Activated CD4-positive, CD25-positive, alpha-beta regulatory T cell treated with anti-CD3 and anti-CD28 coated beads, Interleukin-2, amount 50 U/mL, for 72 hours (primary cell): Measurements from ENCODE around the gene IGIP.

ENCODE experiments used
- DNase-seq: peaks from one replicate; pipeline ENCODE4 v3.0.0; 2021

The IGIP gene

DNA sequence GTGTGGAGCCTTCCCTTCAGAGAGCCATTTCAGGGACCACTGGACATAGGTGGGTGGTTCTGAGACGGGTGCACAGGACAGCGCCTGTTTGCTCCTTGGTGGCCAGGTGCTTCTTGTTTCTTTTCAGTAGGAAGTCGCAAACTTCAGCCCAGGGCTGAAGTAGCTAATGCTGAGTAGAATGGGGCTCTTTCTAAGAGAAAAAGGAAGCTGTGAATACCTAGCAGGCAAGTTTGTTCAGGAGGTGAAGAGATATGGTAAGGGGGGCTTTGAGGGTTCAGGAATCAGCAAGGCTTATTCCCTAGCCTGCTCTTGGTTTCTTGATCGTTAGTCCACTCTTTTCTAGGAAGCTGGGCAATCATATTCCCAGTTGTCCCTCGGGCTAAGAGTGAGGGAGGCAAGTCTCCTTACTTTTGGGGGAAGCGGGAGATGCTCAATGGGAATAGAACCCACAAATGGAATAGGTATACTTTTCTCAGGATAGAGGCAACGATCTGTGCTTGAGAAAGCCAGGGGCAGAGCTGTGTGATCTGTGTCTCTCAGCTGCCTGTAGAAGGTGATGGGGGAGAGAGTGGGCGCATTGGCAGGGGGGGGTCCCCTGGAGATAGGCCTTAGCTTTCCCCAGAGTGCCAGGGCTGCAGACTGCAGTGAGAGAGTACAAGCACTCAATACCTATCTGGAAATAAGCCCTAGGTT, 13.7 kb upstream of the IGIP start:
- no peak for DNase-seq

DNA sequence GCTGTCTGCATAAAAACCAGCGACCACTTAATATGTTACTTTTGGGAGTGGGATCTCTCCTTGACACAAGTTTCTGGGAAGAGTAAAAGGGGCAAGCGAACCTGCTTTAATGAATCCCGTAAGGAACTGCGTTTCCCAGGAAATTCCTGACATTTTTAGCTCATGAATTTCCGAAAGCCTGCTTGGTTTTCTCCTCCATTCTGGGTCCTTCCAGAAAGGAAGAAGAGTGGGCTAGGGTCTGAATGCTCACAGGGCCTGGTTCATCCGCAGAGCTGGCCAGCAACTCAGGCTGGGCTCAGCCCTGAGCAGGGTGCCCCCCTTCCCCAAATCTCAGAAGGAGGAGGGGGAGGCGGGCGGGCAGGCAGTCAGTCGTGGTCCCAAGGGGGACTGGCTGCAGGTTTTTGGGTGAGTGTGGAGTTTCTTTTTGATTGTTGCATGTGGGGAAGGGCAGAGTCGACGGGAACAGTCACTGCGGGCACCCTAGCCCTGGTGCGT, 13.0 kb upstream of the IGIP start:
- DNase-seq = no peak

- DNase-seq = no peak
These were observed 12.5 kb upstream of the IGIP start for GRCh38 chr5:140113180-140113698.

GRCh38 chr5:140113699-140114263, 12.0 kb upstream of the IGIP start, which contains the start of gene PURA:
Gene PURA (plus strand): TSS chr5:140114109. CDS start chr5:140114182, 73 bp downstream.
- peak; percentile 94 for DNase-seq

DNA sequence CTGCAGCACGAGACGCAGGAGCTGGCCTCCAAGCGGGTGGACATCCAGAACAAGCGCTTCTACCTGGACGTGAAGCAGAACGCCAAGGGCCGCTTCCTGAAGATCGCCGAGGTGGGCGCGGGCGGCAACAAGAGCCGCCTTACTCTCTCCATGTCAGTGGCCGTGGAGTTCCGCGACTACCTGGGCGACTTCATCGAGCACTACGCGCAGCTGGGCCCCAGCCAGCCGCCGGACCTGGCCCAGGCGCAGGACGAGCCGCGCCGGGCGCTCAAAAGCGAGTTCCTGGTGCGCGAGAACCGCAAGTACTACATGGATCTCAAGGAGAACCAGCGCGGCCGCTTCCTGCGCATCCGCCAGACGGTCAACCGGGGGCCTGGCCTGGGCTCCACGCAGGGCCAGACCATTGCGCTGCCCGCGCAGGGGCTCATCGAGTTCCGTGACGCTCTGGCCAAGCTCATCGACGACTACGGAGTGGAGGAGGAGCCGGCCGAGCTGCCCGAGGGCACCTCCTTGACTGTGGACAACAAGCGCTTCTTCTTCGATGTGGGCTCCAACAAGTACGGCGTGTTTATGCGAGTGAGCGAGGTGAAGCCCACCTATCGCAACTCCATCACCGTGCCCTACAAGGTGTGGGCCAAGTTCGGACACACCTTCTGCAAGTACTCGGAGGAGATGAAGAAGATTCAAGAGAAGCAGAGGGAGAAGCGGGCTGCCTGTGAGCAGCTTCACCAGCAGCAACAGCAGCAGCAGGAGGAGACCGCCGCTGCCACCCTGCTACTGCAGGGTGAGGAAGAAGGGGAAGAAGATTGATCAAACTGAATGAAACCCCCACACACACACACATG, 11.2 kb upstream of the IGIP start:
- peak; percentile 69 for DNase-seq

GRCh38 chr5:140115186-140115500, 10.6 kb upstream of the IGIP start:
- no peak for DNase-seq

- no peak for DNase-seq
These were observed 9.0 kb upstream of the IGIP start for GRCh38 chr5:140116716-140117115.

GRCh38 chr5:140117523-140117922, 8.2 kb upstream of the IGIP start:
- DNase-seq = no peak

DNA sequence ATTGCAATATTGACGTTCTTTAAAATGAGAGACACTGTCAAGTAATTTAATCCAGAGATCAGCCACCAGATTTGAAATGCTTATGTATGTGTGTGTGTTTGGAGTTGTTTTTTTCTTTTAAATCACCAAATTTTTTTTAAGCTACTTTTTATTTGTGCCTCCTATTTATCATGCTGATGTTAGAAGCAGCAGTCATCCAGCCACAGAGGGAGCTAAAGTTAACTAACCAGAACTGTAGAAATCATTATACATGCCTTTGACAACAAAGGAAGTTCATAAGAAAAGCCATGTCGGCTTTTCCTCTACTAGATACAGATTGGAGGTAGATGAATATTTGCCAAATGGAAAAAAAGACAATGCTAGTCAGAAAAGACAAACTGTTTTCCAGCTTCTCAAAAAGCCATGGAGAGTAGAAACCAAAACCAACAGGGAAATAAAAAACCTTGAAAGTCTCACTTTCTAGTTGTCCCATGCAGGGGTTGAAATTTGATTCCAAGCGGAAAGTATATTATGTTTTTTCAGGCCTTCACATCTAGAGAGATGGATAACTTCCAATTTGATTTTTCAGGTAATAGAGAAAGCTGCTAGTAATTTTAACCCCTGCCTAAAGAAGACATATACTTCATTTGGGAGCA, 7.3 kb upstream of the IGIP start:
- no peak for DNase-seq

DNA sequence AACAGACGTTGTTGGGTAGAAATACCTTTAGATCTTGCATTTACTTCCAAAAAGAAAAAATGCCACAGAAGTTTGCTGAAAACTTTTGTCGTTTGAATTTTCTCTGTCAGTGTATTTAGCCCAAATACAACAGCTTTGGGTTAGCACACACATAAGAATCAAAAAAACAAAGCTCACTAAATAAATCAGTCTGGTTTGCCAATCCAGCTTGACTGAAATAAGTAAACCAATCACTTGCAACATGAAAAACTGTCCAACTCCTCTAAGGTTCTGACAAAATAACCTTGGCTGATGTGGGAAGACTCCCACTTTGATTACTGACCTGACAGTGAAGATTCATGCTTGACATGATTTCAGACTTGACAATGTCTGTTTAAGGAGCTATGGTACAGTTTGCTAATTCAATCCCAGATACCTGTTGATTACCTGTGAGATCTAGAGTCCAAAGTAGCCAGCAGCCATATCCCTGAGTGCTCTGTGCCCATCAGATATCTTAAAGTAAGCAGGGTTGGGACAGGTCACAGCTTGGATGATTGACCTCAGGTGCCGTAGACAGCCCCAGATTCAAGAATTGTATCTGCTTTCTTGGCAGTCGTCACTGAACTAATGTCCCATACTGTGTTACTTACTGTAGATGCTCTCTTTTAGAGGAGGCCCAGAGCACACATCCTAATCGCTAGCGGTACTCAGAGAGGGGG, 727 bp downstream of the IGIP start:
- DNase-seq = no peak

GRCh38 chr5:140128376-140128775, 2.6 kb downstream of the IGIP start:
- DNase-seq = no peak

DNA sequence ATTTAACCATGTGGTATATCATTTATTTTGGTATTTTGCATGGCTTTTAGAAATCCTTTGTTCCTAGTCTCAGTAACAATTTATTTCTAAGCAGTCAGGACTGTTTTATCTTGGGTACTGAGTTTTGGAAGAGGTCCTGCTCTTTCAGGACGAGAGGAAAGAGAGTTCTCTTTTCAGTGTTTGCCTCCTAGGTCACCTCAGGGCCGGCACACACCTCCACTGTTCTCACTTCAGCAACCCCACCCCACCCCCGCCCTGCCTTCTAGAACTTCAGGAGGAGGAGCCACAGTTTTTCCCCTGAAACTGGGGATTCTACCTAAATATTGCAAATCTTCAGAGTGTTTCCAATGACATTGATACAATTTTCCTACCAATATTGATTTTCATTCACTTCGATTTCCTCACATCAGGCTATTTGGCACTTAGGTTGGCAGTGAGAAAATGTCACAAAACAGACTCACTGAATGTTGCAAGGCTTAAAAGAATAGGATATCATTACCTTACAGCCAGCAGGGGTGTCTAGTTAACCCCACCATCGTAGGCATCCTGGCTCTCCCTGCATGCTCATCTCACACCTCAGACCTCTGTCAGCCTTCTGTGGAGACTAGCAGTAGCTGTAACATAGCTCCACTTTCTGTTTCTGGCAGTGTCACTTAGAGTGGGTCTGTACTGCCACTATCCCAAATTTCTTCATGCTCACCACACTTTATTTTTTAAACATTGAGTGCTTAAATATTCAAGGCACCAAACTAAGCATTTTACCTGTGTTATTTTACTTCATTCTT, 5.4 kb downstream of the IGIP start:
- DNase-seq = no peak

GRCh38 chr5:140131967-140132409, 6.3 kb downstream of the IGIP start:
- no peak for DNase-seq

- no peak for DNase-seq
These were observed 7.9 kb downstream of the IGIP start for GRCh38 chr5:140133514-140134167.

- no peak for DNase-seq
These were observed 8.7 kb downstream of the IGIP start for GRCh38 chr5:140134277-140134935.

DNA sequence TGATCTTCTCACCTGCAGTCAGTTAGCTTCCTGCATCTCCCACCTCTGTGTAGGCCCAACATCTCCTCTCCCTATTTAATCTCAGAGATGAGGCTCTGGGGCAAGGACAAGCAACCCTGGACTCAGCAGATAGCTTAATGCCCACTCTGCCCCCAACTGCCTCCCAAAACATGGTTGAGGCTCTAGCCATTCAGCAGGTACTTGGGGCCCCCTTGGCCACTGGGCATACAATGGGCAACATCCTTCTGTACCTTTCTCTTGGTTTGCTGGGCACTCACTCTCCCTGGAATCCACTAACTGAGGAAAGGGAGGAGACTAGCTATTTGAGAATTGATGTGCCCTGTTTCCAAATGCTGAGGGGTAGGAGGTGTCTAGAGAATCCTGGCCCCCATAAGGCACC, 9.4 kb downstream of the IGIP start:
- no peak for DNase-seq

DNA sequence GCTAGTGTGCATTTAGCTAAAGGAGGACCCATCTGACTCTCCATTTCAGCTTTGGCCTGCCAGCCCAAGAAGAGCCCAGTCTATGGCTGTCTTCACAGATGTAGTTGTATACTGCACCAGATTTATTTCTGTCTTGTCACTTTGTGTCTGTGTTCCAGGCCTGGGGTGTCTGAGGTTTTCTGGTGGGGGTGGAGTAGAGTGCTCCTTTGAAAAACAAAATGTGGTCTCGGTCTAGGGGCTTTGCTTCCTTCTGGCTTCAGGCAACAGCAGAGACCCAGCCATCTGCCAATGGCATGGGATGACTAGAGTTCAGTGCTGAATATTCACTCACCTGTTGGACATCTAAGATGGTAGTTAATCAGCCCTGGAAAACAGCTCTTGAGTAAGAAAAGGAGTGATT, 10.9 kb downstream of the IGIP start:
- DNase-seq = no peak

DNA sequence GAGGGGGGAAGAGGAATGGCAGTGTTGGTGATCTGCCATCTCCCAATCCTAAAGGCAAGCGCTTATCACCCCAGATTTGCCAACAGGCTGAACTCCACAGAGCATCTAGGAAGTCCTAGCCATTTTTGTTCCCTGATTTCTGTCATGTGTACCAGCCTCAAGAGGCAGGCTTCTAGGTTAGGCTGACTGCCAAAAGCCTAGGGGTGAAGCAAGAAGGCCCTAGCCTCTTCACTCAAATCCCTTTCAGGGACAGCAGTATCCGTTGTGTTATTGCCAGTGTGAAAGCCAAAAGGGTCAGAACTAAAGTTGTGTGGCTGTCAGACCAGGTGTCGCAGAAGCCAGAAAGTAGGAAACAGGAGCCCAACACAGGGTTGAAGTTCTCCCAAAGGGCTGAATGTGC, 14.7 kb downstream of the IGIP start:
- no peak for DNase-seq

DNA sequence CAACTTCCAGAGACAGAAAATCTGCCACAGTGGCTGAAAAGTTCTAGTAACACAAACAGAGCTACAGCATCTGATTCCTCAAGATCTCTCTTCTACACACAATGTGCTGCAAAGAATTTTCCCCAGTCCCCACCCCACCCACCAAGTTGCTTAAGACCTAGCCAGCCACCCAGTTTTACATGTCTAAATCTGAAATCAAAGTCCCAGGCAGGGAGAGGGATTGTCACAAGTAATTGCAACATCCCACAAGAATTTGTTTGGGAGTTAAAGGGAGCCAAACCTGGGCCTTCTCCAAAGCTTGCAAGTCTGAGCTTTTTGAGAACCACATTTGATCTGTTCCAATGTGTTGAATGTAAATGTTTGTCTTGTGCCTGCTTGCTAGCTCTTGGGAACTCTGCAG, 15.5 kb downstream of the IGIP start:
- DNase-seq = no peak

- no peak for DNase-seq
These were observed 16.5 kb downstream of the IGIP start for GRCh38 chr5:140142246-140142645.

DNA sequence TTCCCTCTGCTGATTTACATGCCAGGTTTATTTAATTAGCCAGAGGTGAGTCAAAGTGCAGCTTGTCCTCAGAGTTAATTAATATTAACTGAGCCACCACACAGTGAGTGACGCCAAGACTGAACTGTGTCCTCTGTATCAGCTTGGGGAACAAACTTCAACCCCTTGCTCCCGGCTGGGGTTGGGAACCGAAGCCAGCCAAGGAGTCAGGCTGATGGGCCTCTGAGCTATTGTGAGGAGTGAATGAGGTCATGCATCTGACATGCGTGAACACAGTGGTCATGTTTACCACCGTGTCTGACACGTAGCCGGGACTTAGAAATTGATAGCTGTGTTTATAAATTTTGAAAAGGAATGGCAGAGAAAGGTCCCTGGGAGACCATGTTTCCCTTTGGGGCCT, 17.1 kb downstream of the IGIP start:
- no peak for DNase-seq
